DND-41 (cell line): ENCODE data around the gene IZUMO1.

Source experiments
- ATAC-seq: fragments of 200-7000 bp; cut with Tn5 transposase; 3 replicates; pipeline ENCODE4 v1.9.1; 2021; ENCODE audit warnings: low read depth; ENCODE audit not compliant: insufficient read depth
- DNase-seq: peaks from one replicate; pipeline ENCODE4 v3.0.0-alpha.2; 2020
- H2AFZ ChIP-seq: 2 replicates; pipeline ENCODE4 v1.6.0; 2012; ENCODE audit warnings: low read depth, low read length
- H3K27ac ChIP-seq: 2 replicates; pipeline ENCODE4 v1.5.1; 2012; ENCODE audit warnings: low read length, inconsistent platforms
- H3K27me3 ChIP-seq: fragments of 200-600 bp; sonication (generic); 2 replicates; pipeline ENCODE4 v1.6.0; 2012; ENCODE audit warnings: low read length, mild to moderate bottlenecking, inconsistent platforms; ENCODE audit not compliant: insufficient read depth, poor library complexity
- H3K36me3 ChIP-seq: 2 replicates; pipeline ENCODE4 v1.5.1; 2012; ENCODE audit warnings: low read length, inconsistent platforms; ENCODE audit not compliant: insufficient read depth
- H3K4me1 ChIP-seq: 2 replicates; pipeline ENCODE4 v1.5.1; 2012; ENCODE audit warnings: mild to moderate bottlenecking, low read length; ENCODE audit not compliant: insufficient read depth
- H3K4me2 ChIP-seq: 2 replicates; pipeline ENCODE4 v1.6.0; 2012; ENCODE audit warnings: mild to moderate bottlenecking, moderate library complexity, low read length, inconsistent platforms; ENCODE audit not compliant: insufficient read depth
- H3K4me3 ChIP-seq, 2 experiments: fragments of 200-600 bp in 1 of 2; shearing (Covaris generic) in 1 of 2; 2 replicates each; pipeline ENCODE4 v1.5.1; 2012 to 2016; ENCODE audit warnings: inconsistent platforms in 2 of 2, low read length in 2 of 2, mild to moderate bottlenecking in 2 of 2, low read depth in 1 of 2, moderate library complexity in 1 of 2
- H3K79me2 ChIP-seq: 2 replicates; pipeline ENCODE4 v1.6.0; 2012; ENCODE audit warnings: low read length, inconsistent platforms; ENCODE audit not compliant: insufficient read depth
- H3K9ac ChIP-seq: 2 replicates; pipeline ENCODE4 v1.6.0; 2012; ENCODE audit warnings: low read depth, mild to moderate bottlenecking, inconsistent platforms, low read length, moderate library complexity
- H3K9me3 ChIP-seq: 2 replicates; pipeline ENCODE4 v1.5.1; 2012; ENCODE audit warnings: low read length, moderate library complexity, mild to moderate bottlenecking, inconsistent platforms; ENCODE audit not compliant: insufficient read depth, severe bottlenecking
- H4K20me1 ChIP-seq: 2 replicates; pipeline ENCODE4 v1.6.0; 2012; ENCODE audit warnings: low read length; ENCODE audit not compliant: insufficient read depth
- CTCF ChIP-seq: IDR thresholded peaks from 2 replicates; pipeline ENCODE4 v1.5.1; 2012; ENCODE audit warnings: borderline replicate concordance, low read length, moderate library complexity, mild to moderate bottlenecking; ENCODE audit not compliant: poor library complexity, severe bottlenecking; ENCODE audit errors: extremely low read depth
- EZH2 ChIP-seq: IDR thresholded peaks from 3 replicates; pipeline ENCODE4 v1.6.1; 2012; ENCODE audit warnings: borderline replicate concordance, low read depth, mild to moderate bottlenecking, moderate library complexity, low read length, inconsistent platforms; ENCODE audit not compliant: severe bottlenecking

Gene IZUMO1

DNA sequence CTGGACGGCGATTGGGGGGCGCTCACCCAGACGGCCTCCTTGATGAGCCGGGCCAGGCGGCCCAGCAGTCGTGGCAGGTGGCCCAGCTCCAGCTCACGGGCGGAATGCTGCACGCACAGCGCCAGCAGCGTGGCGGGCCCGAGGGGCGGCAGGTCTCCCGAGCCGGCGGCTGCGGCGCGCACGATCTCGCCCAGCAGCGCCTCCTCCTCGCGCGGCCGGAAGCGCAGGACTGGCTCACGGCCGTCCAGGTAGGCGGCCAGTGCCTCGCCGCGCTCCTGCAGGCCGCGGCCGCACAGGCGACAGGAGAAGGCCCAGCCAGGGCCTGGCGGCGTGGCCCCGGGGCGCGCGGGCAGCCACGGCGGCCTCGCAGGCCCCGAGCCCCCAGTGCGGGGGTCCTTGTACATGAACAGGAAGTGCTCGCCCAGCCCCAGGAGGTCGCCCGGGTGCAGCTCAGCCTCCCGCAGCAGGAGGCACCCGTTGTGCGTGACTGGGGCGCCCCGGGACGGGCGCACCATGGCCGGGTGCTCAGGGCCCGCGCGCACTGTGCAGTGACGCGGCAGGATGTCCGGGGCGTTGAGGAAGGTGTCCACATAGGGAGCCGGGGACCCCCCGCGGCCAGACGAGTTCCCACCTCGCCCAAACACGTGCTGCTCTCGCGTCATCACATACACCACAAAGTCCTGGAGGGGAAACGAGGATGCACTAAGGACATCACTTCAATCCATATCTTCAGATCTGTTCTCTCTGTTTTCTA lies 17.6 kb downstream of the IZUMO1 start:
- no peak for TF ChIP-seq CTCF
- no peak for TF ChIP-seq EZH2
- Histone ChIP-seq H3K9ac (no peak overlapping the region), H3K4me1 (peaks cover 30% of the 10 kb centered on the region), H3K27ac (no peak overlapping the region), H2AFZ (no peak overlapping the region), H3K27me3 (no peaks in the 10 kb centered on the region), H3K79me2 (no peaks in the 10 kb centered on the region), H3K4me2 (no peak overlapping the region), H3K36me3 (peaks cover 9% of the 10 kb centered on the region), H3K9me3 (peaks cover 4% of the 10 kb centered on the region), H4K20me1 (no peaks in the 10 kb centered on the region), H3K4me3 (no peak overlapping the region)
- no peak for DNase-seq
- no peak for ATAC-seq

- no peak overlapping the region; a peak in 1 of 4 replicates for H3K4me3 ChIP-seq
- ATAC-seq: peak; percentile 36; the same call in 2 of the 3 replicates
- H3K36me3 ChIP-seq: peaks cover 9% of the 10 kb centered on the region
- peaks cover 35% of the 10 kb centered on the region for H3K4me1 ChIP-seq
- peak; percentile 48 for DNase-seq
- H3K27me3 ChIP-seq: no peaks in the 10 kb centered on the region
- H2AFZ ChIP-seq: peak overlapping the region; percentile 75
- peaks cover 3% of the 10 kb centered on the region; the same call in 1 of the 2 replicates for H3K79me2 ChIP-seq
- no peak overlapping the region for H3K9ac ChIP-seq
- no peak for TF ChIP-seq EZH2
- TF ChIP-seq CTCF: no peak
- no peaks in the 10 kb centered on the region for H4K20me1 ChIP-seq
- H3K4me2 ChIP-seq: peak overlapping the region; percentile 8; the same call in 1 of the 2 replicates
- peaks cover 4% of the 10 kb centered on the region for H3K9me3 ChIP-seq
- H3K27ac ChIP-seq: peak overlapping the region; percentile 71
Observed at GRCh38 chr19:48726556-48726955, 20.2 kb downstream of the IZUMO1 start.

DNA sequence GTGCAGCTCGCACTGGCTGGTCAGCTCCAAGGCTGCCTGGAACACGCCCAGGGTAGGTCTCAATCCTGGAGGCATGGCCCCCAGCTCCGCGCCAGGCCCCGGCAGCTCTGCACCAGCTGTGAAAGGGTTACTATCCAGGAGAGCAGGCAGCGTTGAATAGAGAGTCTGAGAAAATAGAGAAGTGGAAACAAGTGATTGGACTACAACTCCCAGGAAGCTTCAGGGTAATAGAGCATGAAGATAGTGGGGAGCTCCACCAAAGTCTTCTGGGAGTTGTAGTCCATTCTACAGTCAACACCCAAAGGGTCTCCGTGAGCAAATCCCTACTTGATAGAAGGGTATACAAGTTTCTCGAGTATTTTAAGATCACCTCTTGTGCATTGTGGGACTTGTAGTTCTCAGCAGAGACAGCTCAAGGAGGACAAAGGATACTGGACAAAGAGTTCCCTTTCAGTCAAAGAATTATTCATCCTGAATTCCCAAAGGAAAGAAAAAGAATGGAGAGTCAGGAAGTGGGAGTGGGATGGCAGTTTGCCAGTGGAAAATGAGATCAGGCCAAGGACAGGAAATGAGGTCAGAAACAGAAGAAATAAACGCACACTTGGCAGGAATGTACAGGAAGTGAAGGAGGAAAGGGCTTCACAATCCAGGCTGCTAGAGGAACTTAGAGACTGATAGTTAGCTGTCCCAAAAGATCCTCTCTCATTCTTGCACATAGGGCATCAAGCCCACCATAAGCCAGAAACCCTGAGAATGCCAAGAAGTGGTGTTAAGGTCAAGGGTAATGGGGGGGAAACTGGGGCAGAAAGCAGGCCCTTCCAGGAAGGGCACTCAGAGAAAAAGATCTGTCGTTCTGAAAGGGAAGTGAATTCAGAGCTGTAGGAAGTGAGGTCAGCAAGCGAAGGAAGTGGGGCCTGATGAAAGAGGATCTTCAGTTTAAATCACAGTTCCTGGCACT lies 21.6 kb downstream of the IZUMO1 start:
- H3K9ac ChIP-seq: no peak overlapping the region; the same call in 1 of the 2 replicates
- H3K4me2 ChIP-seq: peak overlapping the region; percentile 9; the same call in 1 of the 2 replicates
- H3K36me3 ChIP-seq: peaks cover 9% of the 10 kb centered on the region

More for the DNA sequence above, 21.6 kb downstream of the IZUMO1 start:
- TF ChIP-seq EZH2 (no peak), CTCF (no peak)
- Histone ChIP-seq H3K4me3 (peak overlapping the region in 1 of 2 experiments; percentile 5; a peak in 1 of 4 replicates), H2AFZ (peak overlapping the region; percentile 77), H3K79me2 (peaks cover 3% of the 10 kb centered on the region; the same call in 1 of the 2 replicates), H3K27me3 (no peaks in the 10 kb centered on the region), H3K4me1 (peaks cover 45% of the 10 kb centered on the region), H3K27ac (peak overlapping the region; percentile 81), H4K20me1 (no peaks in the 10 kb centered on the region), H3K9me3 (peaks cover 4% of the 10 kb centered on the region)
- ATAC-seq: peak; percentile 64
- DNase-seq: peak; percentile 69
